ENCODE data around the gene CCN2. TPM values are rescaled to one million over a fixed set of nuclear protein-coding genes. Genes with fewer than 3 reads are reported as not detected.

CCN2 gene
- polyA plus RNA-seq, 1 of the 3 experiments (the other 2 are of a cell fraction) = 709 TPM

- TF ChIP-seq, protein P1, sequence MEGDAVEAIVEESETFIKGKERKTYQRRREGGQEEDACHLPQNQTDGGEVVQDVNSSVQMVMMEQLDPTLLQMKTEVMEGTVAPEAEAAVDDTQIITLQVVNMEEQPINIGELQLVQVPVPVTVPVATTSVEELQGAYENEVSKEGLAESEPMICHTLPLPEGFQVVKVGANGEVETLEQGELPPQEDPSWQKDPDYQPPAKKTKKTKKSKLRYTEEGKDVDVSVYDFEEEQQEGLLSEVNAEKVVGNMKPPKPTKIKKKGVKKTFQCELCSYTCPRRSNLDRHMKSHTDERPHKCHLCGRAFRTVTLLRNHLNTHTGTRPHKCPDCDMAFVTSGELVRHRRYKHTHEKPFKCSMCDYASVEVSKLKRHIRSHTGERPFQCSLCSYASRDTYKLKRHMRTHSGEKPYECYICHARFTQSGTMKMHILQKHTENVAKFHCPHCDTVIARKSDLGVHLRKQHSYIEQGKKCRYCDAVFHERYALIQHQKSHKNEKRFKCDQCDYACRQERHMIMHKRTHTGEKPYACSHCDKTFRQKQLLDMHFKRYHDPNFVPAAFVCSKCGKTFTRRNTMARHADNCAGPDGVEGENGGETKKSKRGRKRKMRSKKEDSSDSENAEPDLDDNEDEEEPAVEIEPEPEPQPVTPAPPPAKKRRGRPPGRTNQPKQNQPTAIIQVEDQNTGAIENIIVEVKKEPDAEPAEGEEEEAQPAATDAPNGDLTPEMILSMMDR (IDR thresholded peaks at IDR 0.05) = no peak
- no peak for TF ChIP-seq REST (IDR thresholded peaks at IDR 0.05; ENCODE audit: low read depth, low read length)
- TF ChIP-seq TCF12 (IDR thresholded peaks at IDR 0.05) = no peak
- TF ChIP-seq ELF1 (IDR thresholded peaks at IDR 0.05) = no peak
- TF ChIP-seq ZBTB33 (IDR thresholded peaks at IDR 0.05; ENCODE audit: borderline replicate concordance, low read depth) = 0 out of 2 replicates have a peak, but pooled peaks have one; percentile 6
- TF ChIP-seq GABPA (IDR thresholded peaks at IDR 0.05; ENCODE audit: low read depth) = no peak
- no peak for TF ChIP-seq SIN3A (IDR thresholded peaks at IDR 0.05; ENCODE audit: borderline replicate concordance, low read depth, low read length)
- no peak for TF ChIP-seq MXI1 (IDR thresholded peaks at IDR 0.05; ENCODE audit: low read depth, low read length)
- no peak; the same call in 1 of the 2 replicates for TF ChIP-seq RXRA (IDR thresholded peaks at IDR 0.05; ENCODE audit: borderline replicate concordance, low read depth)
- no peak for TF ChIP-seq IRF3 (IDR thresholded peaks at IDR 0.05; ENCODE audit: low read depth, low read length)
- no peak for TF ChIP-seq MEF2A (IDR thresholded peaks at IDR 0.05; ENCODE audit: borderline replicate concordance, low read depth)
- TF ChIP-seq RAD21 (IDR thresholded peaks at IDR 0.05; ENCODE audit: low read length) = no peak
- TF ChIP-seq FOSL2 (IDR thresholded peaks at IDR 0.05; ENCODE audit: borderline replicate concordance, low read depth) = peak; percentile 64; the same call in 1 of the 2 replicates
- no peak for TF ChIP-seq YY1 (IDR thresholded peaks at IDR 0.05; ENCODE audit: low read depth)
- TF ChIP-seq, protein P2, sequence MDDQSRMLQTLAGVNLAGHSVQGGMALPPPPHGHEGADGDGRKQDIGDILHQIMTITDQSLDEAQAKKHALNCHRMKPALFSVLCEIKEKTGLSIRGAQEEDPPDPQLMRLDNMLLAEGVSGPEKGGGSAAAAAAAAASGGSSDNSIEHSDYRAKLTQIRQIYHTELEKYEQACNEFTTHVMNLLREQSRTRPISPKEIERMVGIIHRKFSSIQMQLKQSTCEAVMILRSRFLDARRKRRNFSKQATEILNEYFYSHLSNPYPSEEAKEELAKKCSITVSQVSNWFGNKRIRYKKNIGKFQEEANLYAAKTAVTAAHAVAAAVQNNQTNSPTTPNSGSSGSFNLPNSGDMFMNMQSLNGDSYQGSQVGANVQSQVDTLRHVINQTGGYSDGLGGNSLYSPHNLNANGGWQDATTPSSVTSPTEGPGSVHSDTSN (IDR thresholded peaks at IDR 0.05) = peak; percentile 22; the same call in 1 of the 2 replicates
- peak; percentile 20; the same call in 1 of the 2 replicates for TF ChIP-seq NFIC (IDR thresholded peaks at IDR 0.05; ENCODE audit: borderline replicate concordance)
- no peak for TF ChIP-seq CHD2 (IDR thresholded peaks at IDR 0.05; ENCODE audit: low read length, partially characterized antibody)
- TF ChIP-seq RCOR1 (IDR thresholded peaks at IDR 0.05; ENCODE audit: low read length) = no peak
- no peak for TF ChIP-seq FOXM1 (IDR thresholded peaks at IDR 0.05; ENCODE audit: low read depth)
Measured at GRCh38 chr6:131982740-131983259, 31.6 kb upstream of the CCN2 start (continued).

Data from SK-N-SH (cell line).